Stimulated activated naive CD4-positive, alpha-beta T cell (primary cell): ENCODE measurements around the gene MAGI2.

Experiments
- DNase-seq, 6 experiments: peaks; one replicate each; lab custom pipeline; 2025; lab: John Stamatoyannopoulos, UW

Gene MAGI2

DNA sequence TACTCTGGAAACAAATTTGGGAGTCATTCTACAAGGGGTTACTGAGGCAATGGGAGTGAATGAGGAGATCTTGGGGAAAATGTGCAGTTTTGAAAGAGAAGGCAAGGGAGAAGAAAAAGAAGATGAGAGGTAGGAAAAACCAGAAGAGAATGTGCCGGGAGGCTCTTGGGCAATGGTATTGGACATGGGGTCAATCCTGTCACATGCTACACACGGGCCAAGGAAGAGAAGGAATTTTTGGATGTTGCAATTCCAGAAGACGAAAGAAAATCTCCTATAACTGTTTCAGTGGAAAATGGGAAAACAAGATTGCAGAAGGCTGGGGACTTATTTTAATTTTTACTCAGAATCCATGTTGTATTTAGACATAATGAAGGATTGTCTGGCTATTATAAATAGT lies 1039.9 kb downstream of the MAGI2 start:
- DNase-seq: no peak

DNA sequence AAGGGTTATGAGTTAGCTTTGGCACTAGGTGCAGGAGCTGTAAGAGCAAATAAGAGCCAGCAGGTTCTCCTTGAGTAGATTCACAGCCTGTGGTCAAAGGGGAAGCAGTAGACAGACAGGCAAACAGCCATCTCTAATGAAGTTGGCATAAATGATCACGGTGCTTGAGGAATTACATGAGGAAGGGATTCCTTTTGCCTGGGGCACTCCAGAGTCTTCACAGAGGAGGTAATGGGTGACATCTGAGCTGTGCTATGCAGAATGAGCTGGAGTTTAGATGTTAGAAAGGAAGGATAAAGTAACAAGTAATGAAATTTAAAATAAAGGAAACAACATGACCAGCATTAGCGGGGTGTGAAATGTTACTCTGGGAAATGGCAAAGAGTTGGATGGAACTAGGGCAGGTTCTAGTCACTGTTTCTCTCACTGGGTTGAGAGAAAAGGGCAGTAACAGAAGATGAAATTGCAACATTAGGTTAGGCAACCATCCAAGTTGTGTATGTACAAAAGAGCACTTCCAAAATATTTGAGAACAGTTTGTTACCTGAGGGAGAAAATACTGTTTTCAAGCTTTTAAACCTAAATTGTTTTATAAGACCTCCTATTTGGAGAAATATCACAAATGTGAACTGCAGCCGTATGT lies 1041.1 kb downstream of the MAGI2 start:
- DNase-seq: no peak

DNA sequence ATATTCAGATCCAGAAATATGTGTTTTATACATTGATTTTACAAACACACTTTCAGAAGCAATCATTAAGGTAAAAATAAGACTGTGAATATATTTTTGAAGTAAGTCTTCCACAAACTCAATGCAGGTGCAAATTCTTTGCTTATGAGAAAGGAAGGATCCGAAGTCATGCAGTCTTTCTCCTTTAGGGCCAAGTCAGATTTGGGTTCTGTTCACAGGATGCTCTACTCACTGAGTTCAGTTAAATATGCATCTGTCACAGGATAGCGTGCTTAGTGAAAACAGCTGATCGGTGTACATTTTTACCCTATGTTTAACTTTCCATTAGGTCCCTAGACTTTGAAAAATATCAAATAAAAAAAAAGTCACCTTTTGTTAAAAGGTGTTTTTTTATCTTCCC lies 1046.4 kb downstream of the MAGI2 start:
- DNase-seq: no peak

DNA sequence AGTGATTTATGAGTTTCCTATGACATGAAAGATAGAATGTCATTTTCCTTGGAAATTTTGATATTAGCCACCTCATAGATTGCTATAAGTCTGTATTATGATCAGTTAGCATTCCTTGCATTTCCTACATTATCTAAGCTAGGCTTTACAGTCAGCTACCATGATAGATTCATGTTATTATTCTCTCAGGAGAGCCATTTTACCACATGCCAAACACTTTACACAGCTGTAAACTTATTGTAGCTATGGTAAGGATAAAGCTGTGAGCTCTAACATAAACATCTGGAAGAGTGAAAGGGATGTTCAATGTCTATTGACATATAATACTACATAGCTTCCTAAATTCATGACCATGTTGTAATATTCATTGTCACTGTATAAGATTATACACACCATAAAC lies 1046.9 kb downstream of the MAGI2 start:
- no peak for DNase-seq

DNA sequence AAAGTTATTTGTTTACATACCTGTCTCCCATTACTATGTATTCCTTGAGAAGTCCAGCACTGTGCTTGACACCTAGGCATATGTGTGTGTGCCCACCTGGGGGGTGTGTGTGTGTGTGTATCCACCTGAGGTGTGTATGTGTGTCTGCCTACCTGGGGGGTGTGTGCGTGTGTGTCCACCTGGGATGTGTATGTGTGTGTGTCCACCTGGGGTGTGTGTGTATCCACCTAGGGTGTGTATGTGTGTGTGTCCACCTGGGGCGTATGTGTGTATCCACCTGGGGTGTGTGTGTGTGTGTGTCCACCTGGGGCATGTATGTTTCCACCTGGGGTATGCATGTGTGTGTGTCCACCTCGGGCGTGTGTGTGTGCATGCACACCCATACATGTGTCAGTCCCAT lies 1051.4 kb downstream of the MAGI2 start:
- no peak for DNase-seq

DNA sequence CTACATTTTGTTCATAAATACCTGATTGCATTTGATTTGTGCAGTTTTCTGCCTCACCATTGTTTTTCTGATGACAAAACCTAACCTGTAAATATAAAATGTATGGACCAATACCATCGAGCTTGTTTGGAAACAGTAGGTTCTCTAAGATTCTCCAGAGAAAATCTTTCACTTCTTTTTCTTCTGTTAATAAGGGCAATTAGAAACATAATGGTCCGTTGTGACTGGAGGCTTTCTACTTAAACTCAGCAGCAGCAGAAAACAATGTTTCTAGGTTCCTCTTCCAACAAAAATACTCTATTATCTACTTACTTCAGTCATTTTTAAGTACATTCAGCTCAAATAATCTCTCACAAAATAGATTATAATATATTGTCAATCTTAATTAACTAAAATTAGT lies 1053.4 kb downstream of the MAGI2 start:
- DNase-seq: no peak

DNA sequence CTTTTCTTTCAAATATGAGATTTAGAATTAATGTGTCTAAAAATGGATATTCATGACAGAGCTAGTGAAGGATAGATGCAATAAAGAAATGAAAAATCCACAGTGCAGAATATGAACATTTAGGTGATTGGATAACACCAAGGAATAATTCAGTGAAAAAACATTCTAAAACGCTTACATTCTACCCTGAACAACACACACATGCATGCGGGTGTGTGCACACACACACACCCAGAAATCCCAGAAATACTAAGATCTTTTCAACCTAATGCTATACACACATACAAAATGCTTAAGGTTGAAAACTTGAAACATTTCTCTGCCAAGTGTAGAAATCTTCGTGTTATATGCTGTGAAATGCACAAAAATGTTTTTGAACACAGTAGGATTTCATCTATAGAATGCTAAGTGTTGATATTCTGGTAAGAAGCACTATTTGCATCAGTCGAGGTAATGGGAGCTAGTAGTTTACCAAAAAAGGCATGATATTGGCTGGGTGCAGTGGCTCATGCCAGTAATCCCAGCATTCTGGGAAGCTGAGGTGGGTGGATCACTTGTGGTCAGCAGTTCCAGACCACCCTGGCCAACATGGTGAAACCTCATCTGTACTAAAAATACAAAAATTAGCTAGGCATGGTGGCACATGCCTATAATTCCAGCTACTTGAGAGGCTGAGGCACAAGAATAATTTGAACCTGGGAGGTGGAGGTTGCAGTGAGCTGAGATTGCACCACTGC lies 1054.3 kb downstream of the MAGI2 start:
- DNase-seq: no peak

DNA sequence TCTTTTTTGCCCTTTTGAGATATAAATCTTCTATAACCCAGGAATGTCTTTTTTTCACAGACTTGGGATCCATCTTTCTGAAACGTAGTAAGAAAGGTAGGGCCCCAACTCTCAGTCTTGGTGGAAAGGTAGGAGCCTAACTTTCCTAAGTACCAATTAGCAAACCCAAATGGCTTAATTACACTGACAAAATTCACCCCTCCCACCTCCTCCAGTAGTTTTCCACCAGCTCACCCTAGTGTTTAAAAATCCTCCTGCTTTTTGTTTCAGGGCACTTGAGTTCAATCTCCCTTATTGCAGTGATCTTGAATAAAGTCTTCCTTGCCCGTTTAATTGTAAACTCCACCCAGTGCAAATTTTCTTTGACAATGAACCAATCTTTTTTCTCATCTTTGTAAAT lies 1054.9 kb downstream of the MAGI2 start:
- DNase-seq: no peak

DNA sequence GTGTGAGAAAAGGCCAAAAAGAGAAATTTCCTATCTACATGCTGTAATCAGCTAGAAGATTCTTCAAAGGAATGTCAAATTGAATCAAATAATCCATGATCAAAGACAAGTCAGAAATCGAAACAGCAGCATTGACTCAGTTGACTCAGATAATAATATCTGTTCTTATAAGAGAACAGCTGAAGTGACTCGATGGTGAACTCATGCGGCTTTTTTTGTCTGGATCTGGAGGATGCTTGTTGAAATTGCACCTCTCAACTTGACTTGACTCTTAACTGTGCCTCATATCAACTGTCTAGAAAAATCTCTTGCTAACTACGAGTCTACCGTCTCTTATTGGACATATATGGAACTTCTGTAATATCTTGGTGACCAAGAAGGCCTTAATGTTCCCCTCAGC lies 1055.4 kb downstream of the MAGI2 start:
- DNase-seq: no peak

DNA sequence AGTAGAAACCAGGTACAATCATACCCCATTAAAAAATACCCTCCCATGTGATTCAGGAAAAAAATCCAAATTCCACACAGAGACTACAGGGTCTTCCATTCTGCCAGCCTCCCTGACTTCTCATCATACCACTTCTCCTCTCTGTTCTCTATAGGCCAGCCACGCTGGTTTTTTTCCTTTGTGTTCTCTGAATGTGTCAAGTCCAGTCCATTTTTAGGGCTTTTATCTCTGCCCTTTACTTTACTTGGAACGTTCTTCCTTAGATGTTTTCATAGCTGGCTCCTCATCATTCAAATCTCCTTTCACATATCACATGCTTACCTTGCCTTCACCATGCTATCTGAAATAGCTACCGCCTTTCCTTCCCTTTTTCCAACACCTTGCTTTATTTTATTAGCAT lies 1057.3 kb downstream of the MAGI2 start:
- DNase-seq: no peak

DNA sequence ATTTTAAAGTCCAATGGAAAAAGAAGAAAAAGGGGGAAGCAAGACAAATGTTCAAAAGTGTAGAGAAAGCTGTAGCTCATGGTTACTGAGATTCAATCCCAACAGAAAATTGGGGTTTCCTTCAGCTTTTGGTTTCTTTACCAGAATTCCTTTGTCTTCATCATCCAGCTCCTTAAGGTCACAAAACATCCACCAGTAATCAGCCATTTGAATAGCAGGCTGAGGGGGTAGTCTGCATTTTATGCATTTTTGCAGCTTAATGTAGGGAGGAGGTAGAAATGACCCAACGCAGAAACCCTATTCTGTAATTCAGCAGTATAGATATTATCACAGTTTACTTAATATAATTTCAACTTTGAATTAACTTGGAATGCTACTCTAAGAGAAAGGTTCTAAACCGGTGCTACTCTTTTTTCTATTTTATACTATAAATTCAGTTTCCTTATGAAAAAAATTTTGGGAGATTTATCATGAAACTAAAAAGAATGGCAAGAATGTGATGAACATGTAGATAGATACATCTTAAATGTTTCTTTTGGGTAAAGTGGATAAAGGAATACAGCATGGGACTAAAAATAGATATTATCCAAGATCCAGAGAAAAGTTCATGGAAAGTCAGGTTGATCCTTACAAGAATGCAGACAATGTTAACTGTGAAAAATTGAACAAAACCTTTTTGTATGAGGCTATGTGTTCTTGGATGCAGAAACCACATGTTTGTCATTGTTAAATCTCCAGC lies 1058.0 kb downstream of the MAGI2 start:
- DNase-seq: no peak

DNA sequence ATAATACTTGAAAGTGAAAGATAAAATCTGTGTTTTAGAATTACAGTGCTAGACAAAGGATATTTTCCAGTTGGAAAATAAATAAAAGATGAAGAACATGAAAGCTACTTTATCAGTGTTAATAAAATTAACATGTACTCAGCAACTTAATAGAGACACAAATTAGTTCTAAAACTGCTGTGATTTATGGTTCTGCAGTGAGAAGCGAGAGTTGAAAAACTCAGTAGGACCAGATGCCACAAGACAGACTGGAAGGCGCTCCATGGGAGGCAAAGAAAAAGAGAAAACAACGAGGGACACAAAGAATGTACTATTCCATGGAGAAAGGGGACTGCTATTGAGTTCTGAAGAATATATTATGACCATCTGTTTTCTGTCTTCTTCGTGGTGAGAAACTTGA lies 1064.4 kb downstream of the MAGI2 start:
- no peak for DNase-seq

DNA sequence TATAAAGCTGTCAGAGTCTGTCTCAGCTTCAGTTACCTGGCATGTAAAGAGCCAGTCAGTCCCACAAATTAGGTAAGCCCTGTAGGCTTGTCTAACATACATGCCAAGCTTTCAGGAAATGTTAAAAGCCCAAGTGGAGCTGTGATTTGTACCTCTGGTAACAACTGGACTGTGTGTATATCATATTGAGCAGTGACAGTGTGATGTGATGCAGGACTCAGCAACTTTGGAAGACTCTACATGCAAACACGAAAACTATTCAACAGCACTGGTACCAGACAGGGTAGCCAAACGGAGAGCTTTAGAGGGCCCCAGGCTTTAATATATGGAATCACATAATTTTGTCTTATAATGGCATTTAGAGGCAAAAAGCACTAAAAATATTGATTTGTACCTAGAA lies 1066.9 kb downstream of the MAGI2 start:
- DNase-seq: no peak

DNA sequence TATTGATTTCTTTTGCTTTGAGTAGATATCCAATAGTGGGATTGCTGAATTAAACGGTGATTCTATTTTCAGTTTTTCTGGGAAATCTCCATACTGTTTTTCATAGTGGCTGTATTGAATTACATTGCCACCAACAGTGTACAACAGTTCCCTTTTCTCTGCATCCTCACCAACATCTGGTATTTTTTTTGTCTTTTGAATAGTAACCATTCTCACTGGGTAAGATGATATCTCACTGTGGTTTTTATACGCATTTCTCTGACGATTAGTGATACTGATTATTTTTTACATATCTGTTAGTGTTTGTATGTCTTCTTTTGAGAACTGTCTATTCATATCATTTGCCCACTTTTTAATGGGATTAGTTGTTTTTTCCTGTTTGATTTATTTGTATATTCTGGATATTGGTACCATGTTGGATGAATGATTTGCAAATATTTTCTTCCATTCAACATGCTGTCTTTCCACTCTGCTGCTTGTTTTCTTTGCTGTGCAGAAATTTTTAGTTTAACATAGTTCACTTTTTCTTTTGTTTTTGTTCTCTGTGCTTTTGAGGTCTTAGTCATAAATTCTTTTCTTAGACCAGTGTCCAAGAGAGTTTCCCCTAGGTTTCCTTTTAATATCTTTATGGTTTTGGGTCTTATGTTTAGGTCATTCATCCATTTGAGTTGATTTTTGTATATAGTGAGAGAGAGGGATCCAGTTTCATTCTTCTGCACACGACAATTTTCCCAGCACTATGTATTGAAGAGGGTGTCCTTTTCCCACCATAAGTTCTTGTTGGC lies 1070.2 kb downstream of the MAGI2 start:
- no peak for DNase-seq

DNA sequence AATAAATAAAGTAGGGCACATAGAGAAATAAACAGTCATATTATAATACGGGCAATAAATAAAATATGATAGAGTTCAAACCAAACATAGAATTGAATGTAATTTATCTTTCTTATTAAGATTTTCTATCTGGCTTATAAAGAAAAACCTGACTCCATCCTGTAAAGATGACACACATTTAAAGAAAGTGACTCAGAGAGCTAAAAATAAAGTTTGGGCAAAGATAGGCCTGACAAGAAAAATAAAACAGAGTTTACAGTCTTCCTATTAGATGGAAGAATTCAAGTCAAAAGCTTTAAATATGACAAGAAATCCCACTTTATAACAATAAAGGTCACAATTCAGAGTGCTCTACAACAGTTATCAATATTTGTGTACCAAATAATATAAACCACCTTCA lies 1074.3 kb downstream of the MAGI2 start:
- DNase-seq: no peak

DNA sequence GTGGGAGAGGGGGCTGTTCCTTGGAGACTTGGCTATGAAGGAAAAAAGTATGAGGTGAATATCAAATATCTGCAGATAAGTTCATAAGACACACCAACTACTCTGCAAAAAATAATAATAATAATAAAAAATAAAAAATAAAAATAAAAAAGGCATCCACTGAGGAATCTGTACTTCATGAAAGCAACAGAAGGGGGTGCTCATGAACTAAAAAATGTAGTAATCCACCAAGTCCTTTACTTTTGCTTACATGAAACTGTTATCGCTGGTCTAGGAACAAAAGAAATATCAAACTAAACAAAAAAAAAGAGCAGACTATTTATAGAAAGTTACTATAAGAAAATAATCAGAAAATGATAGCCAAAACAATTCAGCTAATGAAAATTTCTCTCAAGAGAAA lies 1075.9 kb downstream of the MAGI2 start:
- DNase-seq: no peak

DNA sequence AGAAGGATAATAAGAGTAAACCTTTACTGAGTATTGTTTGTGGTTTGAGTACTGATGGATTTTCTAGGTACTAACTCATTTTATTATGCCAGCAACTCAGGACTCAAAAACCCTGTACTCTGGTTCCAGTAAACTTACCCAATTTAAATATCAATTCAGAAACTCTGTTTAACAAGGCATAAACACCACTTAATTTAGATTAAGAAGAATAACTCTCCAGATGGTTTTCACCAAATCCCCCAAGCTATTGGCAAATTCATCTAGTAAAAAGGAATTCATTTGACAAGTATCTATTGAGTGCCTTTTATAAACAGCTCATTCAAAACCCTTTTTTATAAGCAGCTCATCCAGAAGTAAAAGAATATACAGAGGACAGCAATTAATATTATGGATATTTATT lies 1082.5 kb downstream of the MAGI2 start:
- DNase-seq: no peak

DNA sequence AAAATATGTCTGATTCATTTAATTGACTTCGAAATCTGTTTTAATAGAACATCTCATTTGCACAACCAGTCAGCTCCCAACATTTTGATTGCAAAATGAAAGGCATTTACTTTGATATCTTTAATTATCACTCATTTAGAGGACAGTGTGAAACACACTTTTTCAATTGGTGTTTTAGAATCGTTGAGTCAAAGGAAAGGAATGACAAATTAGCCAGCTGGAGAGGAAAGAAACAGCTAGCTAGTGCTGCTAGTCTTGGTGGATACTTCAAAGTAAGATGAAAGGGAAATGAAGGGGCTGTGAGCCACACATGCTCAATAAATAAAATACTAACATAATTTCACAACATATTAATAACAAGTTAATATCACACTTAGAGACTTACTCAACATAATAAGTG lies 1084.7 kb downstream of the MAGI2 start:
- DNase-seq: no peak

DNA sequence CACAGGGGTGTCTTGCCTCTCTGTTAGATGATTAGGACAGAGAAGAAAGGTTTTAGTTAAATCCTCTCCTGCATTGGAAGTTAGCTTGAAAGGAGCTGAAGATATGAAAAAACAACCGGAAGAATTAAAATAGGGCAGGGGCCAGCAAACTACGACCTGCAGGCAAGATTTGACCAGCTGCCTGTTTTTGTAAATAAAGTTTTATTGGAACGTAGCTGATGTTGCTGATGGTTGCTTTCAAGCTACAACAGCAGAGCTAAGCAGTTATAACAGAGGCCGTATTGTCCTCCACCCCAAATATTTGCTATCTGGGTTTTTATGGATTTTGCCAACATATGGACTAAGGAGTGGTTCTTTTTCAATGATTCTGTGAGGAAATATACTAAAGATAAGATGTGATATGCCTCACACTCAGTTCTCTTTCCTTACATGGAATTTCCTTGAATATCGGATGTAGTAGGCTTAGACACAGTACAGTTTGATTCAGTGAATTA lies 1086.1 kb downstream of the MAGI2 start:
- no peak for DNase-seq

DNA sequence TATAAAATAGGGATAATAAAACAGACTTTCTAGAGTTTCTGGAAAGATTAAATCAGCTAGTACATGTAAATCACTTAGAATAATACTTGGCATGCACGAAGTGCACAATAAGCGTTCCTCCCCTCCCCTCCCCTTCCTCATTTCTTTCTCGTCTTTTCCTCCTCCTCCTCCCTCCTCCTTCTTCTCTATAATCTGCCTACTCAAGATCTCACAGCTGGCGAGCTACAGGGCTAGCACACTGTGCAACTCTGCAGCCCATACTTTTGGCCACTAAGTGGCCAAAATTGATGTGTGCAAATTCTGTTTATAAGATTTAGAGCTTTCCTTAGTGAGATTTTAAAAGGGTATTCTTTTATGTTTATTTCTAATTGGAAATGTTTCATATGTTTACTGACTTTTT lies 1089.6 kb downstream of the MAGI2 start:
- DNase-seq: no peak

DNA sequence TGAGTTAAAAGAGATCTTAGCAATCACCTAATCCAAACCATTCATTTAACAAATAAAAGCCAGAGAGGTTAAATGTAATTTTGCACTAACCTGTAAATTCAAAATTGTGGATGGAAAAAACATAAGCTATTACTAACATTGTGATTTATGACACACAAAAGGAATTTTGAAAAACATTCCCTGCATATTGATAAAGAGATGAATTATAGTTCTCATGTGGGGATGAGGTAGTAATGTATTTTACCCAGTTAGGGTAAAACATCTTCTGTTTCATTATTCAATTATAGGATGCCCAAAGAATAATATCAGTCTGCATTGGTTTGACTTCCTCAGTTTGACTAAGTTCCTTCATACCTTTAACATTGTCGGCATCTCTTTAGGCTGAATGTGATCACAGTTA lies 1093.6 kb downstream of the MAGI2 start:
- DNase-seq: no peak

DNA sequence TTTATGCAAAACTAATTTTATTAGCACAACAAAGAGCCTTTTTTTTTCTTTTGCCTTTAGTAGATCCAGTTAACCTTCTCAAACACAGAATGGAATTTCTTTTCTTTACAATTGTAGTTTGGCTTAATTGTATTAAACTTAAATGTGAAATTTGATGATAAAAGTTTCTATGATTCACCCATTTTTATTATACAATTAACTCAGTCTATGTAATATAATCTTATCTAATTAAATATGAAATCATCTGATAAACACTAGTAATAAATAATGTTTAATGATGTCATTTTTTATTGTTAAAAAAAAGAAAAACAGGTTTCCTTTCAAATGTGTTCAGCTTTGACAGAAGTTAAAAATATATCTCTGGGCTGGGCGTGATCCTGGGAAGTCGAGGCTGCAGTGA lies 1095.8 kb downstream of the MAGI2 start:
- DNase-seq: no peak
